Heart right ventricle (tissue), 16 donors: ENCODE data around the gene NDUFB2. TPM values are rescaled to one million over a fixed set of nuclear protein-coding genes. Genes with fewer than 3 reads are reported as not detected.
A peak's percentile ranks its signal among the peaks of the same experiment; 100 is the strongest.
"Not testable (repeated sequence)": the region's sequence is repeated elsewhere in the genome, so short reads cannot be mapped to it uniquely, and the experiment has no call there.

Experiments
- ATAC-seq, 8 donors: fragments of 200-7000 bp; cut with Tn5 transposase; one replicate each; pipeline ENCODE4 v1.9.1; 2020; ENCODE audit warnings: mild to moderate bottlenecking in 8 of 8, moderate library complexity in 8 of 8, moderate number of reproducible peaks in 1 of 8
- DNase-seq, 2 donors: peaks; one replicate each; pipeline ENCODE4 v3.0.0-alpha.2; 2020
- H3K27ac ChIP-seq, 10 donors: fragments of 200-600 bp; sonication (generic) in 2 of 10; one replicate each; pipeline versions ENCODE4 v1.5.0 to v1.8.0; 2020 to 2022; ENCODE audit warnings: mild to moderate bottlenecking in 3 of 10
- H3K27me3 ChIP-seq, 7 donors: fragments of 200-600 bp; one replicate each; pipeline ENCODE4 v1.8.0; 2021 to 2022; ENCODE audit warnings: mild to moderate bottlenecking in 2 of 7
- H3K36me3 ChIP-seq, 9 donors: fragments of 200-600 bp; sonication (generic) in 1 of 9; one replicate each; pipeline versions ENCODE4 v1.5.0 to v1.8.0; 2020 to 2022; ENCODE audit warnings: mild to moderate bottlenecking in 2 of 9
- H3K4me1 ChIP-seq, 9 donors: fragments of 200-600 bp; sonication (generic) in 1 of 9; one replicate each; pipeline versions ENCODE4 v1.5.0 to v1.8.0; 2020 to 2022; ENCODE audit warnings: mild to moderate bottlenecking in 4 of 9
- H3K4me3 ChIP-seq, 10 donors: fragments of 200-600 bp; sonication (generic) in 2 of 10; one replicate each; pipeline versions ENCODE4 v1.5.0 to v1.8.0; 2020 to 2022; ENCODE audit warnings: mild to moderate bottlenecking in 7 of 10, moderate library complexity in 2 of 10
- H3K9me3 ChIP-seq, 11 donors: fragments of 200-600 bp in 10 of 11; sonication (generic) in 2 of 11; one replicate each; pipeline versions ENCODE4 v1.5.0 to v1.8.0; 2013 to 2022; ENCODE audit warnings: mild to moderate bottlenecking in 2 of 11, control low read depth in 1 of 11, moderate library complexity in 1 of 11
- CTCF ChIP-seq, 9 donors: fragments of 200-600 bp; sonication (generic) in 2 of 9; IDR thresholded peaks; one replicate each; pipeline versions ENCODE4 v1.5.0 to v1.8.0; 2021 to 2022; ENCODE audit warnings: antibody characterized with exemption in 9 of 9, mild to moderate bottlenecking in 5 of 9, moderate library complexity in 1 of 9
- WGBS, 2 donors: extraction: QIAGEN DNeasy Blood & Tissue Kit; methylation state at CpG; one replicate each; pipeline ENCODE4 v1.1.7; 2013; ENCODE audit warnings: inconsistent platforms in 1 of 2; 5-methylcytosine and 5-hydroxymethylcytosine counted together
- intact Hi-C, 10 donors: fragments of 100-400 bp; cut with DNase I; formaldehyde crosslinking; loops; one replicate each; pipeline versions ENCODE4 v1.11.1 to v1.14.2; 2022
- polyA plus RNA-seq, 2 donors: library from polyadenylated mRNA; stranded (reverse); fragments of 200-250 nt; gene quantifications; one replicate each; pipeline ENCODE4 v1.2.3, GENCODE V29; 2013
- total RNA-seq, 10 donors: library from RNA; stranded (reverse); fragmentation: NEBNext Ultra II Directional in 3 of 10; extraction: Animal tissue kit (Norgen Biotek cat#: 25700) in 3 of 10; gene quantifications; one replicate each; pipeline versions ENCODE4 v1.2.1 to v1.2.4, GENCODE V29; 2021 to 2023
- donor health status: Arrhythmogenic right ventricular cardiomyopathy.
- donor health status: ischemic (EF 13 %, LVEDD 7.1; RV severe dilation, severe dysfunction).
- donor health status: healthy with polysubstance abuse.
- donor health status: DM: no; HTN: yes; CAD: no.
- donor health status: DM: no; HTN: no; CAD: no.
- donor health status: ischemic (EF 25% LVEDD 6.9; RV normal size, moderate dysfunction).
- donor health status: ischemic (EF 25% LVEDD 5.7; RV mildly dilated, moderate dysfunction).
- donor health status: healthy.
- donor health status: DM: yes; HTN: yes; CAD: no.
- donor health status: Ischemic cardiomyopathy.
- donor health status: ischemic (EF 35%, LVEDD 5.7; RV mildly dilated, moderate dysfunction).
- donor health status: nonischemic (EF 11% LVEDD 7.7; RV severe dilation, severe dysfunction).
- donor health status: DM: yes; HTN: yes; CAD: no.
- donor health status: PGD.
- donor health status: ischemic (EF 29% LVEDD 5.4; RV normal size, mild dysfunction).
- donor health status: nonischemic (EF 23%, LVEDD 6.1; RV moderate dilation, normal function).

NDUFB2 gene
- total and polyA plus RNA-seq, 12 donors = 211 to 876 (median 653) TPM

GRCh38 chr7:140698477-140698876 is 2.0 kb downstream of the NDUFB2 start:
- no peak for TF ChIP-seq CTCF (IDR thresholded peaks at IDR 0.05)
- DNase-seq = peak in 1 of 2 donors; percentile 58
- Histone ChIP-seq H3K27ac (no peak overlapping the region), H3K36me3 (peaks cover 0 to 17% (median 2%) of the 10 kb centered on the region in 9 donors), H3K4me3 (peak overlapping the region in 2 of 10 donors; percentile 72 to 78), H3K4me1 (peaks cover 5 to 31% (median 27%) of the 10 kb centered on the region in 9 donors), H3K27me3 (no peaks in the 10 kb centered on the region), H3K9me3 (no peaks in the 10 kb centered on the region)
- 61 to 76% methylated on average over 8 of the region's 8 CpGs for WGBS, 2 donors
- intact Hi-C loops = loop anchor here in 3 of 10 donors (5.0 to 10.0 kb wide), 3 partner anchors 224 to 316 kb away; partner anchors contain the start of genes BRAF (in 2 of the 3) and MRPS33 (in 1 of the 3)
- no peak for ATAC-seq

- no peak for DNase-seq
- 88 to 89% methylated on average over 10 of the region's 10 CpGs for WGBS, 2 donors
Measured at GRCh38 chr7:140702774-140703173, 6.3 kb downstream of the NDUFB2 start.

GRCh38 chr7:140704205-140704604 is 7.7 kb downstream of the NDUFB2 start:
- DNase-seq (no peak), ATAC-seq (no peak)
- intact Hi-C loops = no loop called here
- Histone ChIP-seq H3K27ac (no peak overlapping the region), H3K4me3 (no peak overlapping the region), H3K9me3 (no peaks in the 10 kb centered on the region), H3K27me3 (no peaks in the 10 kb centered on the region), H3K36me3 (peaks cover 0 to 62% (median 28%) of the 10 kb centered on the region in 9 donors), H3K4me1 (peaks cover 0 to 5% (median 0%) of the 10 kb centered on the region in 9 donors)
- TF ChIP-seq CTCF (IDR thresholded peaks at IDR 0.05) = no peak
- WGBS, 2 donors = 89 to 93% methylated on average over 2 of the region's 2 CpGs

More at GRCh38 chr7:140702774-140703173, 6.3 kb downstream of the NDUFB2 start:
- Histone ChIP-seq H3K27ac (no peak overlapping the region), H3K36me3 (peaks cover 0 to 56% (median 28%) of the 10 kb centered on the region in 9 donors), H3K27me3 (no peaks in the 10 kb centered on the region), H3K4me1 (peaks cover 2 to 19% (median 14%) of the 10 kb centered on the region in 9 donors), H3K4me3 (no peak overlapping the region), H3K9me3 (no peaks in the 10 kb centered on the region)
- intact Hi-C loops = no loop called here
- ATAC-seq = peak in 1 of 8 donors; percentile 18
- no peak for TF ChIP-seq CTCF (IDR thresholded peaks at IDR 0.05)

- 88 to 95% methylated on average over 5 of the region's 5 CpGs for WGBS, 2 donors
- Histone ChIP-seq H3K27ac (no peak overlapping the region), H3K4me3 (no peak overlapping the region), H3K36me3 (peaks cover 0 to 58% (median 28%) of the 10 kb centered on the region in 9 donors), H3K9me3 (peaks cover 0 to 3% (median 0%) of the 10 kb centered on the region in 11 donors), H3K4me1 (no peaks in the 10 kb centered on the region), H3K27me3 (no peaks in the 10 kb centered on the region)
- intact Hi-C loops = no loop called here
- no peak for DNase-seq
- ATAC-seq = peak in 1 of 8 donors; percentile 35
- no peak for TF ChIP-seq CTCF (IDR thresholded peaks at IDR 0.05)
Measured at GRCh38 chr7:140707132-140707531, 10.6 kb downstream of the NDUFB2 start.

GRCh38 chr7:140708764-140709163 is 12.3 kb downstream of the NDUFB2 start:
- 93 to 98% methylated on average over 4 of the region's 4 CpGs for WGBS, 2 donors
- H3K4me1 ChIP-seq, H3K9me3 ChIP-seq, intact Hi-C loops, DNase-seq, H3K27me3 ChIP-seq, H3K4me3 ChIP-seq, H3K27ac ChIP-seq, ATAC-seq: not testable (repeated sequence)
- H3K36me3 ChIP-seq = peaks cover 0 to 46% (median 24%) of the 10 kb centered on the region in 9 donors

GRCh38 chr7:140712392-140712791 is 15.9 kb downstream of the NDUFB2 start:
- H3K9me3 ChIP-seq, intact Hi-C loops, ATAC-seq, H3K27me3 ChIP-seq, H3K27ac ChIP-seq, DNase-seq, H3K4me1 ChIP-seq, H3K4me3 ChIP-seq: not testable (repeated sequence)
- H3K36me3 ChIP-seq = peaks cover 0 to 14% (median 0%) of the 10 kb centered on the region in 9 donors
